GM18861 (cell line): ENCODE data around the gene ATP6V1C2.
"Not testable (repeated sequence)": the region's sequence is repeated elsewhere in the genome, so short reads cannot be mapped to it uniquely, and the experiment has no call there.

Source experiments
- ATAC-seq: cut with Tn5 transposase; IDR thresholded peaks from one replicate; pipeline ENCODE4 v1.9.1; 2021; ENCODE audit not compliant: unreplicated experiment

ATP6V1C2 gene

GRCh38 chr2:10812362-10813162, 91.1 kb downstream of the ATP6V1C2 start, which contains the start of gene PDIA6:
Gene PDIA6 (minus strand): TSS chr2:10812785. CDS start chr2:10812696, 89 bp downstream.
- ATAC-seq = peak; percentile 80

GRCh38 chr2:10813163-10814138, 92.0 kb downstream of the ATP6V1C2 start:
- not testable (repeated sequence) for ATAC-seq

GRCh38 chr2:10814142-10814541, 92.7 kb downstream of the ATP6V1C2 start:
- ATAC-seq = no peak

- no peak for ATAC-seq
Observed at GRCh38 chr2:10814571-10815331, 93.3 kb downstream of the ATP6V1C2 start.

DNA sequence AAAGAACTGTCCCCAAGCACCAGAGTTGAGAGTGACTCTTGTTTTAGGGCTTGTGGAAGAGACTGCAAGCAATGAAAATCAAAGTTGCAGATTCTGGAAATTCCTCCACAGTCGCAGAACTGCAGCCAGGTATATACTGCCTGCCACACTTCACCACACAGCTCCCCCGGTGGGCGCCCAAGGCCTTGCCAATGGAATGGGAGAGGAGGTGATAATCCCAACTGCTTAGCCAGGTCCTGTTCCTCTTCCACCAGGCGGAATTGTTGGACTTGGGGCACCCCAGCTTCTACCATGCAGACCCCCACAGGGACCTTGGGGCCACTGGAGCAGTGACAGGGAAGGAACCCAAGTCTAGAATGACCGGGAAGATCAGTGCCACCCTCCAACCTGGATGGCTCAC, 96.0 kb downstream of the ATP6V1C2 start:
- no peak for ATAC-seq

DNA sequence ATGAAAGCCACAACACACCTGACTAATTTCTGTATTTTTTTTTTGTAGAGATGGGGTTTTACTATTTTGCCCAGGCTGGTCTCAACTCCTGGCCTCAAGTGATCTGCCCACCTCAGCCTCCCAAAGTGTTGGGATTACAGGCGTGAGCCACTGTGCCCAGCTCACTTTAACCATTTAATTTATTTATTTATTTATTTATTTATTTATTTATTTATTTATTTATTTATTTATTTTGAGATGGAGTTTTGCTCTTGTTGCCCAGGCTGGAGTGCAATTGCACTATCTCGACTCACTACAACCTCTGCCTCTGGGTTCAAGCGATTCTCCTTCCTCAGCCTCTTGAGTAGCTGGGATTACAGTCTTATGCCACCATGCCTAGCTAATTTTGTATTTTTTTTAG, 96.9 kb downstream of the ATP6V1C2 start:
- not testable (repeated sequence) for ATAC-seq

DNA sequence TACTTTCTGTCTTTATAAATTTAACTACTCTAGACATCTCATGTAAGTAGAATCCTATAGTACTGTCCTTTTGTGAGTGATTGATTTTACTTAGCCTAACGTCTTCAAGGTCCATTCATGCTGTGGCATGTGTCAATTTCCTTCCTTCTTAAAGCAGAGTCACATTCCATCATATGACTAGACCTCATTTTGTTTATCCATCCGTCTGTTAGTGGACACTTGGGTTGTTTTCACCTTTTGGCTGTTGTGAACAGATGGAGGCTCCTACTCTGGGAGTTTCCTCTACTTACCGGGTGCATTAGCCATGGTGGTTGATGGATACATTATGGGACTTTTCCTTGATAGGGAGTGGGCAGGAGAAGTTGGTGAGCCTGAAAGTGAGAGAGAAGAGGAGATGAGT, 97.6 kb downstream of the ATP6V1C2 start:
- ATAC-seq = no peak

DNA sequence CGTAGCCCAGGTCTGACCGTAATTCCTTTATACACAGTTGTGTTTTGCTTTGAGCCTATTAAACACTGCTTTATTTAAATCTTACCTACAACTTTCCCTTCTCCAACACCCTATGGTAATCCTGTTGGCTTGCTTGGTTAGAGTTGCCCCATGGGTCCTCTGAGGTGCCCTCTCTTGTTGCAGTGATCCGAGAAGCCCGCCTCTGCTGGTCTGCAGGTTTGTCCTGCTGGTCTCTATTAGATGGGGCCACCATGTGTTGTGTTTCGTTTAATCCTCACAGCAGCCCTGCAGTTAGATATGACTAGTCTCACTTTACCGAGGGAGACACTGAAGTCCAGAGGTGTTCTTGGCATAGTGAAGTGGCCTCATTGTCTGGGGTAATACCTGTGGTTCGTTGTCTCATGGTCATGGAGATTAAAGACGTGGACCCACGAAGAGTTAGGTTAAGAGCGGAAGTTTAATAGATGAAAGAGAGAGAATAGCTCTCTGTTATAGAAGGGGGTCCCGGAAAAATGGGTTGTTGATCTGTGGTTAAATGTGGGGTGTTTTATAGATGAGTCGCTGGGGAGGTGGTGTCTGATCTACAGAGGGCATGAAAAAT, 98.4 kb downstream of the ATP6V1C2 start:
- ATAC-seq = no peak

GRCh38 chr2:10820562-10820961, 99.1 kb downstream of the ATP6V1C2 start:
- ATAC-seq = no peak

DNA sequence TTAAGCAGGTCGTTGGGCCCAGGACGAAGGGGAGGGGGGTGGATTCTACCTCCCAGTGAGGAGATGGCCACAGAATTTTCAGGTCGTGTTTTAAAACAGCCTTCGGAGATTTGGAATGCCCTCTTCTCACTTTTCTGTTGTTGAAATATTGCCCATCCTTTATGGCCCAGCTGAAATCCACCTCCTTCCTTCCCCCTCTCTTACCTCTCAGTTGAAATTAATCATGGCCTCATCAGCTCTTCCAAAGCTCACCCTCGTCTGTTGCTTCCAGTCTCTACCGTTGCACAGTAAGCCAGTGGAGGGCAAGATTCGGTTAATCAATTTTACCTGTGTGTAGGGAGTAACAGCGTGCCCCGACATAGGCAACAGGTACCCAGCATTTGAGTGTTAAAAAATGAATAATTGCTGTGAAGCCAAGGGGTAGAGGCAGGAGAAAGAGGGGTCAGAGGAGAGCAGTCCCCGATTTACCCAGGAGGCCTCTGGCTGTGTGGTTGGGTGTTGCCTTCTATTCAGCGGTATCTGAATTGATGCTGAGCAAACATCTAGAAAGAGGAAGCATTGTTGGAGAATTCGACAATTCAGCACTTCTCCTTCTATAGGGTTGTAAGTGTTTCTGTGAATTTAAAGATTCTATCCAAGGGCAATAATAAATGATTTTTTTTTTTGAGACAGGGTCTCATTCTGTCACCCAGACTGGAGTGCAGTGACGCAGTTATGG, 99.7 kb downstream of the ATP6V1C2 start:
- ATAC-seq = no peak

DNA sequence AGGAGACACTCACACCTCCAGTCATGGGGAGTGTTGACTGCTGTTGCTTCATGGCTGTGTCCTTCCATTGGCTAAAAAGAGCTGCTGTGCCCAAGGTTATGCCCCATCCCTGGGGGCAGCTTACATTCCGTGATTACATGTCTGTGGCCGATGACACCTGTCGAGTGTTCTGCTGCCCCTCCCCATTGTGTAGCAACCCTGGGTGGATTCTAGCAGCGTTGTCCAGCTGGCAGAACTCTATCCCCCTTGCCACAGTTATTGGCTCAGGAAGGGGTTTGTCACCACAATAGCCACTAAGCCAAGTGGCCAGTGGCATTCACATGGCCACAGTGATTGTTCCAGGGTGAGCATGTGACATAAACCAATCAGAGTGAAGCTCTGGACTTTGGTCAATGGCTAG, 102.8 kb downstream of the ATP6V1C2 start:
- ATAC-seq = no peak

- ATAC-seq = no peak
Observed at GRCh38 chr2:10826026-10826425, 104.6 kb downstream of the ATP6V1C2 start.

GRCh38 chr2:10826625-10827024, 105.2 kb downstream of the ATP6V1C2 start:
- no peak for ATAC-seq

GRCh38 chr2:10828346-10828745, 106.9 kb downstream of the ATP6V1C2 start:
- no peak for ATAC-seq

DNA sequence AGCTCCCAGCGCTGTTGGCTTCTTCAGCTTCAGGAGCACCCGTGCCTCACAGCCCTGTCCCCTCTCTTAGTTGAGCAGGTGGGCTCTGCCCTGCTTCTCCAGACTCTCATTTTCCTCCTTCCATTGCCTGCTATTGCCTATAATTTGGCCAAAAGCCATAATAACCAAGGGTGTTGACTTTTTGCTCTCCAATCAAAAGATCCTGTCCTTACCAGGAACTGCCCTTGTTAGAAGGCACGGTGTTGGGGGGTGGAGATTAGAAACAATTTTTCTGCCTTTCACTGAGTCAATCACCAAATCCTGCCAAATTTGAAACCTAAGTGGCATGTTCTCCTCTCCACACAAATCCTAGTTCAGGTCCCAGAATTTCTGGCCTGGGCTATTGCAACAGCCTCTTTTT, 107.9 kb downstream of the ATP6V1C2 start:
- ATAC-seq = no peak

- no peak for ATAC-seq
Observed at GRCh38 chr2:10830203-10830602, 108.8 kb downstream of the ATP6V1C2 start.

GRCh38 chr2:10830641-10831399, 109.4 kb downstream of the ATP6V1C2 start:
- no peak for ATAC-seq

- no peak for ATAC-seq
Observed at GRCh38 chr2:10831400-10831985, 110.1 kb downstream of the ATP6V1C2 start.
